Epithelial cell of prostate (primary cell): ENCODE data around the gene HOXC12.

Experiments
- DNase-seq: peaks from one replicate; pipeline ENCODE4 v3.0.0-alpha.2; 2011; ENCODE audit warnings: low read depth, low spot score
- H3K27ac ChIP-seq: fragments of 450-650 bp; 2 replicates; pipeline ENCODE4 v1.5.1; 2017; ENCODE audit warnings: mild to moderate bottlenecking

HOXC12 gene

DNA sequence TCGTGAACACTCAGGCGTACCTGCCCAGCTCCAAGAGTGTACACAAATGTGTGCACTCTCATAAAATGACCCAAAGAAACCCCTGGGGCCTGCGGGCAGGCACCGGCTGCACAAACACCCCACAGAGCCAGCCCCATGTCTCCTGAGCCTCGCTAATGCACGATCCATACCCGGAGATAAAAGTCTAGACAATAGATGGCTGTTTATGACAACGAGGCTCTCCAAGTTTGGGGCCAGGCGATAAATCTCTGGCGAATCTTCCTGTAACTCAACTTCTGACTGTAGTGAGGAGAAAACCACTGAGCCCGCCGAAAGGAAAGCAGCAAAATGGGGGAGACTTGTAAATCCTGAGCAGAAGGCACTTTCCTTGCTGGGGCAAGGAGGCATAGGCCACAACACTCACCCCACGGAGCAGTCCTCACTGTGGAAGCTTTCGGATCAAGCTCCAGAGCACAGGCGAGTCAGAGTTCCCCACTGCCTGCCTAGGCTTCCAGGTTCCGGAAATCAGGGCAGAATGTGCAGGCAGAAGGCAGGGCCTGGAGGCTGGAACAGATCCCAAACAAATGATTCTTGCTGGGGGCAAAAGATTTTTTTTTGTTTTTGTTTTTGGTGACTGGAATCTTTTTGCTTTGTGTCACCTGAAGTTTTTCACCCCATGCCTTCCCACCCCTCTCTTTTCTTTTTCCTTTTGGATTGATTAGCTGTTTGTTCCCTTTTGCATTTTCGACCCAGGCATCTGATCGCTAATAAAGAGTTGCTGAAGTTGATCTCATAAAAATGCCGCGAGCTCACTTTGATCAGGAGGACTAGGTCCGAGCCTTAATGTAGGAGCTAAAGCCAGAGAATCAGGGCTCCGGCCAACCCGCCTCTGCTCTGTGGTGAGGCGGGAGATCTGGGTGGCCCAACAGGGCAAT, 13.8 kb downstream of the HOXC12 start:
- no peak overlapping the region for H3K27ac ChIP-seq
- DNase-seq = no peak

- DNase-seq = no peak
- H3K27ac ChIP-seq = no peak overlapping the region
These were observed 15.0 kb downstream of the HOXC12 start for GRCh38 chr12:53969588-53970259.

DNA sequence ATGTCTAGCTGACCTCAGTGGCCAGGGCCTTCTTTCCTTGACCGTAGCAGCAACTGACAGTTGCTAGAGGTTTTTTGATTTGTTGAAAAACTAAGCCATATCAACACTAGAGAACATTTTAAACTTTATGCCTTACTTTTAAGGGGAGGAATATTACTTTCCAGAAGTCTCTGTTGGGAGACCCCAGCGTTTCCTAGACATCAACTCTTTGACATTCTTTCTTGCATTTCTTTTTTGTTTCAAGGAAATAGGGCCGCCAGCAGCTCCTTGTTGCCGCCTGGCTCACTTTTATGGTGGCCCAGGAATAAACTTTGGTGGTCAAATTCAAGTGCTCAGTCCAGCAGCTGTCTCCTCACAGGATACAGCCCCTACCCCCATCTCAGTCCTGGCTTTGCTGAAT, 15.7 kb downstream of the HOXC12 start:
- H3K27ac ChIP-seq = no peak overlapping the region
- DNase-seq = no peak

GRCh38 chr12:53971129-53971528, 16.4 kb downstream of the HOXC12 start:
- no peak overlapping the region for H3K27ac ChIP-seq
- no peak for DNase-seq

DNA sequence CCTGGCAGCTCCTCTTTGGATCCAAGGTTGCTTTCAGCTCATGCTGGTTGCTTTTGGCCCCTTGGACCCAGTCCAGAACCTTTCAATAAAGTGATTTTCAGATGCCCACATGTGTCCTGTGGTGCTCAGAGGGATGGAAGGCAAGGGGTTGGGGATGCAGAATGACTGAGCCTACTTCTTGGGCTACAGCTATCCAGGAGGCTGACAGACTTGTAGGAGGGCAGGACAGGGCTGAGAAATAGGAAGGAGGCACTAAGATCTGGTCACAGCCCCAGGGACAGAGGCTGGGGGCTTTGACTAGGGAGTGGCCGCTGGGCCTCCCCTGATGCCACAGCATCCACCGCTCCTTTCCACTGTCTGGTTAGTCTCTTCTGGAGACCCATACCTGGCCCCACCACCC, 17.0 kb downstream of the HOXC12 start:
- H3K27ac ChIP-seq = no peak overlapping the region
- no peak for DNase-seq

DNA sequence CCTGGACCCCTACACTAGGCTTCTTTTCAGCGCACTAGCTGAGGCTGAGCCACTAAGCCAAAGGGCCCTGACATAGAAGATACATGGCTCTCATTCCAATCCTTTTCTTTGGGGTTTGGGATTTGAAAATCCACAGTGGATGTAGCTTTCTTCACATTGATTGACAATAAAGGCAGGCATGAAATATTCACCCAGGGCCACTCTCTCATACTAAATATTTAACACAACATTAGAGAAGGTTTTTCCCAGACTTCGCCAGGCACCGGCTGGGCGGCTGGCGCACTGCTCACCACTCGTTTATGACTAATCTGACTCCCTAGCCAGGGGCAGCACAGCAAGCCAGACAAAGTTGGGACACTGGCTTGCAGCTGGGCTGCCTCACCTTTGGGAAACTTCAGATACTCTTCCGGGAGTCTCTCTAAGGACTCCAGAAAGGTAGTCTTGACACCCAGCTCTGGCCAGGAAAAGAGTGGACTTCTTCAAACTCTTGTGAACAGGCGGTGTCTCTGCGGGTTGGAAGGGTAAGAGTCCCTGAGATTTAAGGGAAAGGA, 17.5 kb downstream of the HOXC12 start:
- H3K27ac ChIP-seq = no peak overlapping the region
- no peak for DNase-seq

GRCh38 chr12:53972722-53973235, 18.1 kb downstream of the HOXC12 start, which contains the start of gene HOXC11:
Gene HOXC11 (plus strand): TSS chr12:53973126. CDS start chr12:53973242, 116 bp downstream.
- H3K27ac ChIP-seq = no peak within 1 kb of the TSS

DNA sequence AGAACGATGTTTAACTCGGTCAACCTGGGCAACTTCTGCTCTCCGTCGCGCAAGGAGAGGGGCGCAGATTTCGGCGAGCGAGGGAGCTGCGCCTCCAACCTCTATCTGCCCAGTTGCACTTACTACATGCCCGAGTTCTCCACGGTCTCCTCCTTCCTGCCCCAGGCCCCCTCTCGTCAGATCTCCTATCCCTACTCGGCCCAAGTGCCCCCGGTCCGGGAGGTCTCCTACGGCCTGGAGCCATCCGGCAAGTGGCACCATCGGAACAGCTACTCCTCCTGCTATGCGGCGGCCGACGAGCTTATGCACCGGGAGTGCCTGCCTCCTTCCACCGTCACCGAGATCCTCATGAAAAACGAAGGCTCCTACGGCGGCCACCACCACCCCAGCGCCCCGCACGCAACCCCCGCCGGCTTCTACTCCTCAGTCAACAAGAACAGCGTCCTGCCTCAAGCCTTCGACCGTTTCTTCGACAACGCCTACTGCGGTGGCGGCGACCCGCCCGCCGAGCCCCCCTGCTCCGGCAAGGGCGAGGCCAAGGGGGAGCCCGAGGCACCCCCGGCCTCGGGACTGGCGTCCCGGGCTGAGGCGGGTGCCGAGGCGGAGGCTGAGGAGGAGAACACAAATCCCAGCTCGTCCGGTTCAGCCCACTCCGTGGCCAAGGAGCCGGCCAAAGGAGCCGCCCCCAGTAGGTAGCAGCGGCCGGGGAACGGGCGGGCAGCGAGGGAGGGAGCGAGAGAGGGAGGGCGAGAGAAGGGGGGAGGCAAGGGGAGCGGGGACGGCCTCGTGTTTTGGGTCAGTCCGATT, 18.7 kb downstream of the HOXC12 start:
- no peak for DNase-seq
- H3K27ac ChIP-seq = no peak overlapping the region

More at GRCh38 chr12:53972722-53973235, 18.1 kb downstream of the HOXC12 start, which contains the start of gene HOXC11:
- no peak for DNase-seq

GRCh38 chr12:53974084-53975063, 19.7 kb downstream of the HOXC12 start, which contains the start of gene HOTAIR:
Gene HOTAIR (minus strand): TSS chr12:53974954.
- DNase-seq = no peak
- no peak within 1 kb of the TSS for H3K27ac ChIP-seq

DNA sequence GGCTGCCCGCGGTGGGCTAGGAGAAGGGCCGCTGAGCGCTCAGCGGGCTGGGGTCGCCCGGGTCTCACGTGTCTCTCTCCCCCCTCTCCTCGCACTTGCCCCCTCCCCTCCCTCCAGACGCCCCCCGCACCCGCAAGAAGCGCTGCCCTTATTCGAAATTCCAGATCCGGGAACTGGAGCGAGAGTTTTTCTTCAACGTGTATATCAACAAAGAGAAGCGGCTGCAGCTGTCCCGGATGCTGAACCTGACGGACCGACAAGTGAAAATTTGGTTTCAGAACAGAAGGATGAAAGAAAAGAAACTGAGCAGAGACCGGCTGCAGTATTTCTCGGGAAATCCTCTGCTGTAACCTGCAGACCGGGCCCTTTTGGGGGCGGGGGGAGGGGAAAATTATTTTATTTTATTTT, 20.4 kb downstream of the HOXC12 start:
- DNase-seq = no peak
- no peak overlapping the region for H3K27ac ChIP-seq

- no peak overlapping the region for H3K27ac ChIP-seq
- no peak for DNase-seq
These were observed 20.9 kb downstream of the HOXC12 start for GRCh38 chr12:53975479-53976152.

- no peak for DNase-seq
- H3K27ac ChIP-seq = no peak overlapping the region
These were observed 21.6 kb downstream of the HOXC12 start for GRCh38 chr12:53976172-53976822.

GRCh38 chr12:53976823-53977595, 22.3 kb downstream of the HOXC12 start:
- DNase-seq = no peak
- no peak overlapping the region for H3K27ac ChIP-seq

DNA sequence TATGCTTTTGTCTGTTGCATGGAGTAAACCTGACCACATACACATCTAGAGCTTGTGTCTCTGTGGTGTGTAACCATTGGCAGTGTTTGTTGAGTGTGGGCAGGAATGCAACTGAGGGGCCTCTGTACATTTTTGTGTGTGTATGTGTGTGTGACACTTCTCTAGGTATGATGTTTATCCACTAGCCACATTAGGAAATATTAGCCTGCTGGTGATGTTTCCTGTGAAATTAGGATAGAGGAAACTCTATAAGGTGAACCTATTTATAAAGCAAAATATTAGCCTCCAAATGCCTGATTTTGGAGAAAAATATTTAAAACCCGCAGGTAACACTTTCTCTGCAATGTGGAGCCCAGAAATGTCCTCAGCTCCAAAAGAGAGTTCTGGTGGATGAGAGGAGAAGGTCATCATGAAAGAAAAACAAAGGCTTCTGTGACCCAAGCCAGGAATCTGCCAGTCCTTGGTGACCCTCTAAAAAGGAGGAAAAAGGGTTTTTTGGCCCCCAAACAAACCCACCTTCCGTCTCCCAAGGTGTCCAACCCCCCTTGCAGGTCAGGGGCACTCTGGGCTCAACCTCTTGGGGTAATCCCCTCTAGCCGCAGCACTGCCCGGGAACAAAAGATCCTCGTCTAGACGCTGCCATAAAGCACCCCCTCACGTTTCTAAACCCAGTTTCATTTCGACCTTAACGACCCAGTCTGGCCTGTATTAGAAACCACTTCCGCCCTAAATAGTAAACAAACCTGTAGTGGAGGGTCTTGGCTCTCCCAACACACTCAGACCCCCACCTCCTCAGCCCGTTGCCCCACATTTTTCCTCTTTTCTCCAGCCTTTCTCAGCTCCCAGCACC, 23.1 kb downstream of the HOXC12 start:
- no peak overlapping the region for H3K27ac ChIP-seq
- DNase-seq = no peak

DNA sequence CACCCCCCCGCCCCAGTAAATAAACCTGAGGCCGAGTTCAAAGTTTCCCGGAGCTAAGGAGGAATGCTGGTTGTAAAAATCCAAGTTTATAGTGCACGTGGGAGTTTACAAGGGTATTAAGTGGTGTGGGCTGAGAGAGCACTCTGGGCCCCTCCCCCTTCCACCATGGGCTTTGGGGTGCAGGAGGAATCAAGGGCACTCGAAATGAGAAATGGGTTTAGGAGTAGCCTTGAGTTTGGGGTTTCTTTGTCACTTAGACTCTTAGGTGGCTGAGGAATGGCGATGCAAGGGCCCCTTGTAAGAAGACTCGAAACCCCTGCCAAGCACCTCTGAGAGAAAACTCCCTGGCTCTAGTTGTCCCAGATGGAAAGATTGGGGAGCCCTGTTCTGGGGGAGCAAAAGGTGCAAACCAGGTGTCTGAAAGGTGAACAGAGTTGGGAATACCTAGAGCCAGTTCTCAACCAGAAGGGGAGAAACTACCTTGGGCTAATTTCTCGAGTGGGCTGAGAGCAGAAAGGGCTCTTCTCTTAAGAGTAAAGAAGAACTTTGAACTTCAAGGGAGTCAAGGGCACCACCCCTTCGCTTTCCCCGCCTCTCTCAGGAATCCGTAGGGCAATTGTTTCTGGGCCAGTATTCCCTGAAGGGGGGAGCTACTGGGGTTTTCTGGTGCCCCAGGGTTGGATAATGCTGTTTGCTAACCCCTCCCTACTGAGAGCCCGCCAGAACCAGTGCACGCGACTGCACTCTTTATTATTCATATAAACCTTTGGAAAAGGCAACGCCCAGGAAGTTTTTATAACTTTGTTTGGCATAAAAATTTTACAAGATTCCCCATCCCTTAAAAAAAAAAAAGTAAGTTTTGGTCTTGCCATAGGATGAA, 24.0 kb downstream of the HOXC12 start:
- no peak overlapping the region for H3K27ac ChIP-seq
- DNase-seq = no peak
